Endothelial cell of umbilical vein (primary cell): Measurements from ENCODE around the gene SLC5A8. TPM values are rescaled to one million over a fixed set of nuclear protein-coding genes. Genes with fewer than 3 reads are reported as not detected.

Experiments used
- BruUV-seq: library from RNA; stranded (reverse); fragments of 400-500 nt; replicated peaks from 2 replicates; lab custom pipeline; 2021; lab: Mats Ljungman, UMichigan
- CTCF ChIA-PET: fragments of 300-600, 350-600 bp; sonication (Branson Sonifier 250); formaldehyde crosslinking; loops from one replicate; lab custom pipeline; 2021; ENCODE audit warnings: antibody characterized with exemption, inconsistent platforms; lab: Charles Lee
- POLR2A ChIA-PET: fragments of 300-600, 350-600 bp; sonication (Branson Sonifier 250); formaldehyde crosslinking; loops from one replicate; lab custom pipeline; 2021; ENCODE audit warnings: antibody characterized with exemption, inconsistent platforms; lab: Charles Lee
- DNase-seq: peaks from one replicate; pipeline ENCODE4 v3.0.0-alpha.2; 2011; ENCODE audit warnings: low read depth, low spot score
- FAIRE-seq: peaks from 2 replicates; lab custom pipeline; 2011; peaks lifted over from hg19 to GRCh38; lab: Jason Lieb, UNC
- H2AFZ ChIP-seq: 2 replicates; pipeline ENCODE4 v1.6.0; 2012; ENCODE audit warnings: low read depth, low read length, control low read depth, inconsistent platforms
- H3K27ac ChIP-seq: 2 replicates; pipeline ENCODE4 v1.5.1; 2011; ENCODE audit warnings: low read depth, mild to moderate bottlenecking, control low read depth, low read length, moderate library complexity; ENCODE audit not compliant: insufficient read depth
- H3K27me3 ChIP-seq, 2 experiments: 2 replicates each; pipeline versions ENCODE4 v1.6.0 to v1.6.1; 2011; ENCODE audit warnings: low read length in 2 of 2, mixed read lengths in 1 of 2; ENCODE audit not compliant: control insufficient read depth in 2 of 2, insufficient read depth in 2 of 2
- H3K36me3 ChIP-seq, 2 experiments: 2 replicates in 1 of 2; 3 replicates in 1 of 2; pipeline ENCODE4 v1.5.1; 2011; ENCODE audit warnings: low read length in 2 of 2, mild to moderate bottlenecking in 1 of 2, moderate library complexity in 1 of 2; ENCODE audit not compliant: control insufficient read depth in 2 of 2, insufficient read depth in 2 of 2; ENCODE audit errors: extremely low read depth in 1 of 2
- H3K4me1 ChIP-seq: 3 replicates; pipeline ENCODE4 v1.5.1; 2011; ENCODE audit warnings: mild to moderate bottlenecking, low read length; ENCODE audit not compliant: control insufficient read depth, insufficient read depth; ENCODE audit errors: extremely low read depth
- H3K4me2 ChIP-seq: 2 replicates; pipeline ENCODE4 v1.6.1; 2011; ENCODE audit warnings: low read length, control low read depth, mixed read lengths; ENCODE audit not compliant: insufficient read depth
- H3K4me3 ChIP-seq, 3 experiments: fragments of 200-600 bp in 1 of 3; sonication (generic), shearing (Covaris generic) in 1 of 3; replicated peaks in 1 of 3; 2 replicates each; pipeline ENCODE4 v1.5.1; 2011 to 2016; ENCODE audit warnings: control low read depth in 3 of 3, low read length in 3 of 3, mild to moderate bottlenecking in 2 of 3, inconsistent platforms in 1 of 3, low read depth in 1 of 3, moderate library complexity in 1 of 3; ENCODE audit not compliant: insufficient read depth in 1 of 3
- H3K79me2 ChIP-seq: 2 replicates; pipeline ENCODE4 v1.6.0; 2012; ENCODE audit warnings: low read length, inconsistent platforms; ENCODE audit not compliant: control insufficient read depth, insufficient read depth
- H3K9ac ChIP-seq: replicated peaks from 2 replicates; pipeline ENCODE3; 2011; ENCODE audit warnings: low read length, control low read depth; ENCODE audit not compliant: insufficient read depth; ENCODE audit errors: extremely low read depth
- H3K9me1 ChIP-seq: replicated peaks from 3 replicates; pipeline ENCODE4 v1.6.0; 2011; ENCODE audit warnings: mild to moderate bottlenecking, low read length; ENCODE audit not compliant: control insufficient read depth, insufficient read depth; ENCODE audit errors: extremely low read depth
- H3K9me3 ChIP-seq: replicated peaks from 2 replicates; pipeline ENCODE4 v1.5.1; 2012; ENCODE audit warnings: low read length, inconsistent platforms; ENCODE audit not compliant: control insufficient read depth, insufficient read depth
- H4K20me1 ChIP-seq: replicated peaks from 2 replicates; pipeline ENCODE3; 2011; ENCODE audit warnings: mild to moderate bottlenecking, low read length; ENCODE audit not compliant: control insufficient read depth, insufficient read depth; ENCODE audit errors: extremely low read depth
- CTCF ChIP-seq, 2 donors: IDR thresholded peaks; 1 replicate in 1 of 2; 2 replicates in 1 of 2; pipeline ENCODE4 v1.5.1; 2011; ENCODE audit warnings: low read length in 2 of 2, mild to moderate bottlenecking in 2 of 2, moderate library complexity in 2 of 2, control low read depth in 1 of 2, inconsistent platforms in 1 of 2, low read depth in 1 of 2; ENCODE audit not compliant: insufficient read depth in 1 of 2; ENCODE audit errors: extremely low read depth in 1 of 2
- EZH2 ChIP-seq: IDR thresholded peaks from 2 replicates; pipeline ENCODE4 v1.6.1; 2012; ENCODE audit warnings: borderline replicate concordance, low read depth, mild to moderate bottlenecking, moderate library complexity, low read length, inconsistent platforms; ENCODE audit not compliant: severe bottlenecking
- FOS ChIP-seq: IDR thresholded peaks from 2 replicates; pipeline ENCODE4 v1.6.1; 2011; ENCODE audit warnings: mild to moderate bottlenecking, low read length, moderate library complexity, borderline replicate concordance; ENCODE audit not compliant: insufficient read depth
- GATA2 ChIP-seq: IDR thresholded peaks from 2 replicates; pipeline ENCODE4 v1.7.0; 2011; ENCODE audit warnings: low read depth, mild to moderate bottlenecking, moderate library complexity, mixed read lengths, low read length; ENCODE audit not compliant: insufficient read length, insufficient read depth
- JUN ChIP-seq: IDR thresholded peaks from 2 replicates; pipeline ENCODE4 v1.6.1; 2011; ENCODE audit warnings: borderline replicate concordance, low read depth; ENCODE audit not compliant: insufficient read length, insufficient read depth
- MAX ChIP-seq: IDR thresholded peaks from 2 replicates; pipeline ENCODE4 v1.6.1; 2011; ENCODE audit not compliant: insufficient read depth, insufficient read length
- MYC ChIP-seq: IDR thresholded peaks from one replicate; pipeline ENCODE4 v1.6.1; 2011; ENCODE audit warnings: mild to moderate bottlenecking, low read depth, low read length
- POLR2A ChIP-seq: IDR thresholded peaks from 2 replicates; pipeline ENCODE4 v1.6.1; 2012; ENCODE audit warnings: low read depth, mild to moderate bottlenecking, control low read depth, low read length
- POLR2AphosphoS5 ChIP-seq: IDR thresholded peaks from 2 replicates; pipeline ENCODE4 v1.6.1; 2012; ENCODE audit warnings: low read depth, mild to moderate bottlenecking, control low read depth, low read length, moderate library complexity; ENCODE audit not compliant: insufficient read depth
- dilution Hi-C: fragments of 300-500 bp; cut with MboI; formaldehyde crosslinking; loops from one replicate; pipeline ENCODE4 v1.15.0; 2019; ENCODE audit warnings: low sequenced_read_pairs; ENCODE audit not compliant: extremely low pct_ligation_motif_present
- intact Hi-C: fragments of 100-400 bp; cut with micrococcal nuclease; formaldehyde crosslinking; loops from one replicate; pipeline ENCODE4 v1.10.0; 2022
- polyA plus RNA-seq, 4 experiments: library from polyadenylated mRNA; depleted of rRNA in 3 of 4; stranded (reverse) in 3 of 4; unstranded in 1 of 4; fragments of >200 nt; gene quantifications; 2 replicates each; pipeline versions ENCODE4 v1.2.1 to v1.2.3, GENCODE V29; 2011 to 2012; ENCODE audit warnings: missing spikeins in 1 of 4
- total RNA-seq: library from RNA; stranded (reverse); gene quantifications from 2 replicates; pipeline ENCODE4 v1.2.3, GENCODE V29; 2021

The SLC5A8 gene
- total and polyA plus RNA-seq, 2 donors (not counting 3 experiments of a cell fraction or from before 2014, with no cell fraction given): not detected

- Histone ChIP-seq H3K4me2 (no peak overlapping the region), H3K9ac (no peak overlapping the region), H3K4me3 (no peak overlapping the region), H2AFZ (no peak overlapping the region), H3K4me1 (no peaks in the 10 kb centered on the region), H3K27ac (no peak overlapping the region), H3K27me3 (no peaks in the 10 kb centered on the region), H4K20me1 (no peaks in the 10 kb centered on the region), H3K36me3 (no peaks in the 10 kb centered on the region), H3K79me2 (no peaks in the 10 kb centered on the region), H3K9me3 (no peaks in the 10 kb centered on the region), H3K9me1 (no peaks in the 10 kb centered on the region)
- intact Hi-C loops: no loop called here
- DNase-seq (no peak), FAIRE-seq (no peak)
- ChIA-PET CTCF (no interaction called here), POLR2A (interaction anchor here (0.5 kb wide), 1 partner anchor 57 kb away, joined by 3 read pairs; no protein-coding TSS in a partner anchor)
- TF ChIP-seq POLR2A (no peak), POLR2AphosphoS5 (no peak), MYC (no peak), FOS (no peak), MAX (no peak), CTCF (IDR thresholded peaks at IDR 0.05; ENCODE audit: extremely low read depth in 1 of 2, insufficient read depth in 1 of 2, low read depth in 1 of 2, low read length in 2 of 2) (no peak), EZH2 (no peak), JUN (no peak), GATA2 (no peak)
- dilution Hi-C loops: no loop called here
- BruUV-seq: no TSS peak
Observed at GRCh38 chr12:101186291-101186690, 23.7 kb downstream of the SLC5A8 start.
